ENCODE results near the gene SLC35F2.
A peak's percentile ranks its signal among the peaks of the same experiment; 100 is the strongest.
"Not testable (repeated sequence)": the region's sequence is repeated elsewhere in the genome, so short reads cannot be mapped to it uniquely, and the experiment has no call there.

SLC35F2 gene

GRCh38 chr11:107860688-107861087, 2.1 kb upstream of the SLC35F2 start:
- DNase-seq (ENCODE audit: low spot score), result no peak
- no peak for TF ChIP-seq CTCF (IDR thresholded peaks at IDR 0.05; ENCODE audit: extremely low read depth, missing control alignments)

- DNase-seq (ENCODE audit: low spot score), result not testable (repeated sequence)
These were observed 1.6 kb upstream of the SLC35F2 start for GRCh38 chr11:107860240-107860620.

GRCh38 chr11:107859459-107860239, 1.1 kb upstream of the SLC35F2 start:
- TF ChIP-seq CTCF (IDR thresholded peaks at IDR 0.05; ENCODE audit: extremely low read depth, missing control alignments), result no peak
- DNase-seq (ENCODE audit: low spot score), result peak; percentile 39

GRCh38 chr11:107857550-107858216, 904 bp downstream of the SLC35F2 start:
- DNase-seq (ENCODE audit: low spot score), result no peak
- no peak for TF ChIP-seq CTCF (IDR thresholded peaks at IDR 0.05; ENCODE audit: extremely low read depth, missing control alignments)

GRCh38 chr11:107856981-107857517, 1.5 kb downstream of the SLC35F2 start:
- TF ChIP-seq CTCF (IDR thresholded peaks at IDR 0.05; ENCODE audit: extremely low read depth, missing control alignments), result no peak
- DNase-seq (ENCODE audit: low spot score), result no peak

GRCh38 chr11:107856180-107856980, 2.2 kb downstream of the SLC35F2 start:
- no peak for TF ChIP-seq CTCF (IDR thresholded peaks at IDR 0.05; ENCODE audit: extremely low read depth, missing control alignments)
- no peak for DNase-seq (ENCODE audit: low spot score)

- DNase-seq (ENCODE audit: low spot score), result no peak
- TF ChIP-seq CTCF (IDR thresholded peaks at IDR 0.05; ENCODE audit: extremely low read depth, missing control alignments), result no peak
These were observed 5.5 kb downstream of the SLC35F2 start for GRCh38 chr11:107853070-107853469.

Measured in GM20000 (cell line).